ENCODE measurements around the gene GRIK5.

GRCh38 chr19:42078058-42078457, 8.1 kb upstream of the GRIK5 start:
- no peak for TF ChIP-seq CTCF (IDR thresholded peaks at IDR 0.05; ENCODE audit: poor library complexity, severe bottlenecking)
- TF ChIP-seq REST (IDR thresholded peaks at IDR 0.05; ENCODE audit: borderline replicate concordance): no peak
- TF ChIP-seq POLR2AphosphoS5 (IDR thresholded peaks at IDR 0.05): no peak
- no peak for TF ChIP-seq EP300 (conservative IDR thresholded peaks at IDR 0.05; ENCODE audit: poor library complexity, severe bottlenecking)
- TF ChIP-seq MXI1 (conservative IDR thresholded peaks at IDR 0.05; ENCODE audit: poor library complexity, severe bottlenecking): no peak
- no peak for TF ChIP-seq EZH2 (IDR thresholded peaks at IDR 0.05; ENCODE audit: borderline replicate concordance, insufficient read depth, low read length, poor library complexity, severe bottlenecking)
- TF ChIP-seq TAF1 (IDR thresholded peaks at IDR 0.05; ENCODE audit: low read depth): no peak
